IMR-90 (cell line): ENCODE results near the gene RAPGEF2. TPM values are rescaled to one million over a fixed set of nuclear protein-coding genes. Genes with fewer than 3 reads are reported as not detected.

Experiments
- ATAC-seq: fragments of 200-7000 bp; cut with Tn5 transposase; 2 replicates; pipeline ENCODE4 v1.9.1; 2020; ENCODE audit warnings: low read depth, mild to moderate bottlenecking, moderate library complexity
- BruUV-seq: library from RNA; stranded (reverse); fragments of 400-500 nt; replicated peaks from 2 replicates; lab custom pipeline; 2021; lab: Mats Ljungman, UMichigan
- CTCF ChIA-PET: fragments of 300-600 bp; formaldehyde crosslinking; extraction: SDS; loops from one replicate; lab custom pipeline; 2021; ENCODE audit warnings: antibody characterized with exemption; lab: Yijun Ruan, JAX
- POLR2A ChIA-PET: fragments of 300-600 bp; sonication (Branson Sonifier 250); formaldehyde crosslinking; loops from one replicate; lab custom pipeline; 2022; ENCODE audit warnings: antibody characterized with exemption; ENCODE audit not compliant: unreplicated experiment; lab: Charles Lee
- DNase-seq: peaks from one replicate; pipeline ENCODE4 v3.0.0; 2013
- H2AFZ ChIP-seq: replicated peaks from 2 replicates; pipeline ENCODE3; 2013; ENCODE audit warnings: low read length, mild to moderate bottlenecking; ENCODE audit not compliant: poor library complexity
- H2AK5ac ChIP-seq: 2 replicates; pipeline ENCODE4 v1.6.1; 2013; ENCODE audit warnings: low read depth, low read length, inconsistent platforms
- H2AK9ac ChIP-seq: replicated peaks from 2 replicates; pipeline ENCODE3; 2013; ENCODE audit warnings: mild to moderate bottlenecking, low read depth, low read length, moderate library complexity; ENCODE audit not compliant: poor library complexity
- H2BK120ac ChIP-seq: 2 replicates; pipeline ENCODE4 v1.6.1; 2013; ENCODE audit warnings: low read depth, low read length, inconsistent platforms
- H2BK15ac ChIP-seq: 3 replicates; pipeline ENCODE4 v1.6.1; 2013; ENCODE audit warnings: low read depth, low read length, inconsistent platforms
- H2BK20ac ChIP-seq: 2 replicates; pipeline ENCODE4 v1.6.1; 2013; ENCODE audit warnings: low read depth, mild to moderate bottlenecking, inconsistent platforms, low read length, moderate library complexity
- H2BK5ac ChIP-seq: 2 replicates; pipeline ENCODE4 v1.6.1; 2013; ENCODE audit warnings: mild to moderate bottlenecking, low read depth, low read length, inconsistent platforms; ENCODE audit not compliant: poor library complexity, severe bottlenecking
- H3K14ac ChIP-seq: replicated peaks from 2 replicates; pipeline ENCODE4 v1.6.1; 2013; ENCODE audit warnings: low read depth, low read length, inconsistent platforms
- H3K18ac ChIP-seq: 2 replicates; pipeline ENCODE4 v1.6.1; 2013; ENCODE audit warnings: low read depth, low read length, control low read depth
- H3K23ac ChIP-seq: 2 replicates; pipeline ENCODE4 v1.6.1; 2013; ENCODE audit warnings: low read depth, low read length, inconsistent platforms
- H3K27ac ChIP-seq: 2 replicates; pipeline ENCODE4 v1.5.1; 2013; ENCODE audit warnings: mild to moderate bottlenecking, control low read depth, low read length; ENCODE audit not compliant: insufficient read depth
- H3K27me3 ChIP-seq: 2 replicates; pipeline ENCODE4 v1.6.1; 2013; ENCODE audit warnings: low read length; ENCODE audit not compliant: control insufficient read depth, insufficient read depth
- H3K36me3 ChIP-seq: 2 replicates; pipeline ENCODE4 v1.6.1; 2013; ENCODE audit warnings: low read length, mixed read lengths; ENCODE audit not compliant: control insufficient read depth, insufficient read depth
- H3K4ac ChIP-seq: 2 replicates; pipeline ENCODE4 v1.6.1; 2013; ENCODE audit warnings: low read depth, low read length, inconsistent platforms
- H3K4me1 ChIP-seq: 2 replicates; pipeline ENCODE4 v1.6.1; 2013; ENCODE audit warnings: low read length, mixed read lengths; ENCODE audit not compliant: control insufficient read depth, insufficient read depth
- H3K4me2 ChIP-seq: 2 replicates; pipeline ENCODE4 v1.6.1; 2013; ENCODE audit warnings: low read depth, mild to moderate bottlenecking, control low read depth, low read length, moderate library complexity
- H3K4me3 ChIP-seq: 2 replicates; pipeline ENCODE4 v1.5.1; 2013; ENCODE audit warnings: low read depth, mild to moderate bottlenecking, control low read depth, low read length, moderate library complexity; ENCODE audit not compliant: insufficient read depth
- H3K56ac ChIP-seq: 2 replicates; pipeline ENCODE4 v1.6.1; 2013; ENCODE audit warnings: low read length, inconsistent platforms; ENCODE audit not compliant: insufficient read depth; ENCODE audit errors: extremely low read depth
- H3K79me1 ChIP-seq, 2 experiments: 2 replicates each; pipeline ENCODE4 v1.6.1; 2013; ENCODE audit warnings: low read length in 2 of 2, inconsistent platforms in 1 of 2, low read depth in 1 of 2
- H3K9ac ChIP-seq: 2 replicates; pipeline ENCODE4 v1.6.1; 2013; ENCODE audit warnings: low read depth, low read length, control low read depth
- H3K9me1 ChIP-seq: 2 replicates; pipeline ENCODE4 v1.6.1; 2013; ENCODE audit warnings: low read length, inconsistent platforms; ENCODE audit not compliant: insufficient read depth
- H3K9me3 ChIP-seq: 2 replicates; pipeline ENCODE4 v1.6.1; 2013; ENCODE audit warnings: low read length; ENCODE audit not compliant: control insufficient read depth, insufficient read depth
- H4K20me1 ChIP-seq: 2 replicates; pipeline ENCODE4 v1.6.1; 2013; ENCODE audit warnings: low read length, inconsistent platforms; ENCODE audit not compliant: insufficient read depth
- H4K5ac ChIP-seq: 2 replicates; pipeline ENCODE4 v1.6.1; 2013; ENCODE audit warnings: mild to moderate bottlenecking, low read depth, low read length, control low read depth
- H4K8ac ChIP-seq, 2 experiments: 2 replicates each; pipeline ENCODE4 v1.6.1; 2013; ENCODE audit warnings: low read depth in 2 of 2, low read length in 2 of 2, control low read depth in 1 of 2, inconsistent platforms in 1 of 2
- H4K91ac ChIP-seq: 2 replicates; pipeline ENCODE4 v1.6.1; 2013; ENCODE audit warnings: low read depth, low read length, inconsistent platforms; ENCODE audit not compliant: insufficient read depth
- BHLHE40 ChIP-seq: fragments of 150-350 bp; IDR thresholded peaks from 2 replicates; pipeline ENCODE4 v1.6.1; 2016; ENCODE audit warnings: mild to moderate bottlenecking, low read depth, low read length
- FOS ChIP-seq: fragments of 150-350 bp; IDR thresholded peaks from 2 replicates; pipeline ENCODE4 v1.6.1; 2016; ENCODE audit warnings: low read depth, low read length
- MAFK ChIP-seq: IDR thresholded peaks from 2 replicates; pipeline ENCODE4 v1.6.1; 2012; ENCODE audit warnings: low read depth, low read length, improper control_type of control experiment
- NFE2L2 ChIP-seq: fragments of 150-350 bp; IDR thresholded peaks from 2 replicates; pipeline ENCODE4 v1.6.1; 2016; ENCODE audit warnings: low read depth, mild to moderate bottlenecking, low read length
- RCOR1 ChIP-seq: IDR thresholded peaks from 2 replicates; pipeline ENCODE4 v1.6.1; 2012; ENCODE audit warnings: mild to moderate bottlenecking, low read length, improper control_type of control experiment; ENCODE audit not compliant: insufficient replicate concordance
- RFX5 ChIP-seq: IDR thresholded peaks from 2 replicates; pipeline ENCODE4 v1.8.0; 2012; ENCODE audit warnings: low read depth, mild to moderate bottlenecking, low read length, moderate library complexity
- WGBS, 2 experiments: methylation state at CpG; one replicate each; pipeline versions ENCODE4 v1.1.5 to v1.1.7; 2013; ENCODE audit warnings: missing lambda C conversion rate in 2 of 2; ENCODE audit not compliant: insufficient read length in 1 of 2; ENCODE audit errors: extremely low coverage in 2 of 2; 5-methylcytosine and 5-hydroxymethylcytosine counted together
- dilution Hi-C: fragments of 300-500 bp; cut with HindIII; formaldehyde crosslinking; loops from one replicate; pipeline ENCODE4 v1.14.3; 2018; ENCODE audit warnings: low sequenced_read_pairs; ENCODE audit not compliant: unreplicated experiment
- in situ Hi-C: fragments of 300-500 bp; cut with MboI; formaldehyde crosslinking; loops from 3 replicates; pipeline ENCODE4 v1.14.3; 2019; ENCODE audit warnings: low sequenced_read_pairs, inconsistent platforms, mixed read lengths
- intact Hi-C: fragments of 100-400 bp; cut with micrococcal nuclease; formaldehyde crosslinking; loops from 2 replicates; pipeline ENCODE4 v1.10.0; 2022
- polyA plus RNA-seq, 3 experiments: library from polyadenylated mRNA; depleted of rRNA; stranded (reverse); fragments of >200 nt; gene quantifications; 2 replicates each; pipeline ENCODE4 v1.2.3, GENCODE V29; 2012; ENCODE audit warnings: low replicate concordance in 1 of 3
- total RNA-seq: library from RNA; depleted of rRNA; stranded (reverse); fragments of >200 nt; gene quantifications from 2 replicates; pipeline ENCODE4 v1.2.3, GENCODE V29; 2012
- TF ChIP-seq, protein P1 (sequence below): fragments of 150-350 bp; IDR thresholded peaks from 2 replicates; pipeline ENCODE4 v1.6.1; 2017; ENCODE audit warnings: mild to moderate bottlenecking, antibody characterized with exemption, low read length, low read depth

The RAPGEF2 gene
- total and polyA plus RNA-seq, 2 of the 4 experiments (the other 2 are of a cell fraction), result 27.6 to 109 TPM

DNA sequence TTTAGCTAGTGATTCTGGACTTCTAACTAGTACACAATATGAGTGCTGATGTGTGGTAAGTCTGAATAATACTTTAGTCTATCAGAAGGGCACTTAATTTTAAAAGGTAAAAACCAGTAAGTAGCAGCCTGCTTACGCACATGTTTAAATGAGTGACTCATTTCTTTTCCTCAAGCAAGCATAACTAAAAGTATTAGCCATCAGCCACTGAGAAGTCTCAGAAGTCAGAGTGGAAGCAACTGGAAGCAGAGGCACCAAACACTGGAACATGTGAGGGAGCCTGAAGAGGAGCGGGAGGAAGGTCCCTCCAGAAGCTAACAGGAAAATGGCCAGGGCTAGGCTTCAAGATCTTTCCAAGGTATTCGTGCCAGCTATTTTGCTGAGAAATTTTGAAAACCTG lies 257.7 kb downstream of the RAPGEF2 start (continued):
- TF ChIP-seq RFX5, result no peak

DNA sequence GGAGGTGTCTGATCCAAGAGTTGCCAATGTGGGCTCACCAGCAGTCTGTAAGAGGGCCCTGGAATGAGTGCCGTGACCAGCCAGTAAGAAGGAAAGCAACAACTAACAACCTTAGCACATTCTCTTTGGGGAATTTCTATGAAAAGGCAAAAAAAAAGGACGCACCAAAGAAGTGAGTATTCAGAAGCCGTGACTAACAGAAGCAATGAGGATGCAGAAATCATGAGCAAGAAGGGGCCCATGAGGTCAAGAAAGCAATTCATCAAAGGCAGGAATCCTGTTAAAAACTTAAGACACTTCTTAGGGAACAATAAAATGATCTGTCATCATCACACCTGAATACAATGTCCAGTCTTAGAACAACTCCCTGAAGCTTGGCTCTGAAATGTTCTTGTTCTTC lies 260.5 kb downstream of the RAPGEF2 start:
- dilution Hi-C loops (no loop called here), intact Hi-C loops (loop anchor here (10.0 kb wide), 1 partner anchor 509 kb away; no protein-coding TSS in a partner anchor), in situ Hi-C loops (no loop called here)
- H3K23ac ChIP-seq, result no peak overlapping the region
- peaks cover 18% of the 10 kb centered on the region for H3K4me1 ChIP-seq
- no CpG with 5 or more reads among the region's 3 CpGs for WGBS, 2 experiments
- TF ChIP-seq MAFK (no peak), NFE2L2 (no peak), RCOR1 (no peak), BHLHE40 (no peak), FOS (no peak)
- TF ChIP-seq, protein P1, sequence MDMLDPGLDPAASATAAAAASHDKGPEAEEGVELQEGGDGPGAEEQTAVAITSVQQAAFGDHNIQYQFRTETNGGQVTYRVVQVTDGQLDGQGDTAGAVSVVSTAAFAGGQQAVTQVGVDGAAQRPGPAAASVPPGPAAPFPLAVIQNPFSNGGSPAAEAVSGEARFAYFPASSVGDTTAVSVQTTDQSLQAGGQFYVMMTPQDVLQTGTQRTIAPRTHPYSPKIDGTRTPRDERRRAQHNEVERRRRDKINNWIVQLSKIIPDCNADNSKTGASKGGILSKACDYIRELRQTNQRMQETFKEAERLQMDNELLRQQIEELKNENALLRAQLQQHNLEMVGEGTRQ, result no peak
- no peak overlapping the region for H3K4me3 ChIP-seq
- H3K14ac ChIP-seq, result no peak overlapping the region
- H3K18ac ChIP-seq, result no peak overlapping the region
- BruUV-seq, result no TSS peak
- no peaks in the 10 kb centered on the region for H3K27me3 ChIP-seq
- no peak overlapping the region for H3K56ac ChIP-seq
- H2BK15ac ChIP-seq, result no peak overlapping the region
- peaks cover 10 to 17% of the 10 kb centered on the region in 2 experiments for H3K79me1 ChIP-seq
- no peak for ATAC-seq
- peaks cover 5% of the 10 kb centered on the region for H3K36me3 ChIP-seq
- POLR2A ChIA-PET, result no interaction called here
- DNase-seq, result peak; percentile 27
- H3K4ac ChIP-seq, result no peak overlapping the region
- H3K9me1 ChIP-seq, result peaks cover 8% of the 10 kb centered on the region
- no peak overlapping the region for H2AK5ac ChIP-seq
- H2BK20ac ChIP-seq, result no peak overlapping the region
- H2AFZ ChIP-seq, result no peak overlapping the region
- H3K9me3 ChIP-seq, result no peaks in the 10 kb centered on the region
- no peak overlapping the region for H4K91ac ChIP-seq
- H4K20me1 ChIP-seq, result no peaks in the 10 kb centered on the region
- no peak overlapping the region for H3K4me2 ChIP-seq
- no peak overlapping the region for H3K9ac ChIP-seq
- CTCF ChIA-PET, result interaction anchor here (0.7 kb wide), 1 partner anchor 29 kb away, joined by 4 read pairs; no protein-coding TSS in a partner anchor
- no peak overlapping the region for H4K8ac ChIP-seq
- H3K27ac ChIP-seq, result no peak overlapping the region
- H2BK5ac ChIP-seq, result no peak overlapping the region
- no peak overlapping the region for H4K5ac ChIP-seq
- no peak overlapping the region for H2BK120ac ChIP-seq
- H2AK9ac ChIP-seq, result no peak overlapping the region
